ENCODE measurements around the gene PPP2R2D. TPM values are rescaled to one million over a fixed set of nuclear protein-coding genes. Genes with fewer than 3 reads are reported as not detected.
A peak's percentile ranks its signal among the peaks of the same experiment; 100 is the strongest.
"Not testable (repeated sequence)": the region's sequence is repeated elsewhere in the genome, so short reads cannot be mapped to it uniquely, and the experiment has no call there.

PPP2R2D gene
- total and polyA plus RNA-seq, 5 experiments from 2014 or later = 22.7 to 49.6 (median 38.3) TPM

- Mint-ChIP-seq H3K27me3 (no peaks in the 10 kb centered on the region), H3K27ac (peak overlapping the region in 4 of 10 donors; percentile 25 to 75 (median 42)), H3K36me3 (peaks cover 4 to 85% (median 18%) of the 10 kb centered on the region in 3 donors), H3K4me1 (peaks cover 0 to 5% (median 4%) of the 10 kb centered on the region in 4 donors), H3K4me3 (no peak overlapping the region), H3K9me3 (no peaks in the 10 kb centered on the region)
- DNase-seq (no peak), ATAC-seq (no peak)
- POLR2A ChIA-PET = no interaction called here
These were observed 41.6 kb downstream of the PPP2R2D start for GRCh38 chr10:131942455-131942854.

GRCh38 chr10:131943021-131943814 is 42.4 kb downstream of the PPP2R2D start:
- DNase-seq (peak in 2 of 10 donors; percentile 20 to 29), ATAC-seq (peak; percentile 57 to 74)
- Mint-ChIP-seq H3K4me1 (peaks cover 0 to 5% (median 4%) of the 10 kb centered on the region in 4 donors), H3K36me3 (peaks cover 6 to 86% (median 22%) of the 10 kb centered on the region in 3 donors), H3K9me3 (no peaks in the 10 kb centered on the region), H3K27ac (peak overlapping the region in 8 of 10 donors; percentile 11 to 81 (median 44)), H3K4me3 (no peak overlapping the region), H3K27me3 (no peaks in the 10 kb centered on the region)
- POLR2A ChIA-PET = interaction anchor here (1.2 kb wide), 1 partner anchor 15 kb away, joined by 3 read pairs; no protein-coding TSS in a partner anchor

- peaks cover 0 to 5% (median 4%) of the 10 kb centered on the region in 4 donors for H3K4me1 Mint-ChIP-seq
- H3K9me3 Mint-ChIP-seq = no peaks in the 10 kb centered on the region
- DNase-seq (no peak), ATAC-seq (no peak)
- no peak overlapping the region for H3K4me3 Mint-ChIP-seq
- no peaks in the 10 kb centered on the region for H3K27me3 Mint-ChIP-seq
- H3K27ac Mint-ChIP-seq = peak overlapping the region in 5 of 10 donors; percentile 51 to 73 (median 59)
- peaks cover 6 to 92% (median 23%) of the 10 kb centered on the region in 3 donors for H3K36me3 Mint-ChIP-seq
- POLR2A ChIA-PET = interaction anchor here (1.2 kb wide), 1 partner anchor 16 kb away, joined by 3 read pairs; no protein-coding TSS in a partner anchor
These were observed 43.6 kb downstream of the PPP2R2D start for GRCh38 chr10:131944412-131944811.

- Mint-ChIP-seq H3K27ac (peak overlapping the region in 5 of 10 donors; percentile 50 to 65 (median 58)), H3K27me3 (no peaks in the 10 kb centered on the region), H3K4me3 (no peak overlapping the region), H3K9me3 (no peaks in the 10 kb centered on the region), H3K4me1 (peaks cover 0 to 5% (median 4%) of the 10 kb centered on the region in 4 donors), H3K36me3 (peaks cover 6 to 90% (median 23%) of the 10 kb centered on the region in 3 donors)
- POLR2A ChIA-PET = no interaction called here
- ATAC-seq = no peak
- no peak for DNase-seq
These were observed 44.3 kb downstream of the PPP2R2D start for GRCh38 chr10:131944976-131945695.

- H3K36me3 Mint-ChIP-seq = peaks cover 6 to 88% (median 26%) of the 10 kb centered on the region in 3 donors
- DNase-seq (no peak), ATAC-seq (no peak)
- peak overlapping the region in 1 of 10 donors; percentile 57 for H3K27ac Mint-ChIP-seq
- no peak overlapping the region for H3K4me3 Mint-ChIP-seq
- no peaks in the 10 kb centered on the region for H3K27me3 Mint-ChIP-seq
- H3K9me3 Mint-ChIP-seq = no peaks in the 10 kb centered on the region
- peaks cover 0 to 9% (median 4%) of the 10 kb centered on the region in 4 donors for H3K4me1 Mint-ChIP-seq
- POLR2A ChIA-PET = no interaction called here
These were observed 45.5 kb downstream of the PPP2R2D start for GRCh38 chr10:131946321-131946751.

GRCh38 chr10:131946880-131947279 is 46.1 kb downstream of the PPP2R2D start:
- Mint-ChIP-seq H3K36me3 (peaks cover 6 to 85% (median 26%) of the 10 kb centered on the region in 3 donors), H3K9me3 (no peaks in the 10 kb centered on the region), H3K4me3 (no peak overlapping the region), H3K4me1 (peaks cover 0 to 9% (median 4%) of the 10 kb centered on the region in 4 donors), H3K27ac (peak overlapping the region in 1 of 10 donors; percentile 56), H3K27me3 (no peaks in the 10 kb centered on the region)
- POLR2A ChIA-PET = no interaction called here
- DNase-seq (no peak), ATAC-seq (no peak)

- Mint-ChIP-seq H3K27ac (peak overlapping the region in 1 of 10 donors; percentile 41), H3K4me1 (peaks cover 2 to 7% (median 3%) of the 10 kb centered on the region in 4 donors), H3K27me3 (no peaks in the 10 kb centered on the region), H3K36me3 (peaks cover 6 to 80% (median 26%) of the 10 kb centered on the region in 3 donors), H3K4me3 (no peak overlapping the region), H3K9me3 (no peaks in the 10 kb centered on the region)
- ATAC-seq (no peak), DNase-seq (no peak)
- POLR2A ChIA-PET = interaction anchor here (0.6 kb wide), 1 partner anchor 44 kb away, joined by 5 read pairs; no protein-coding TSS in a partner anchor
These were observed 47.0 kb downstream of the PPP2R2D start for GRCh38 chr10:131947631-131948347.

- POLR2A ChIA-PET = no interaction called here
- no peak for DNase-seq
These were observed 47.7 kb downstream of the PPP2R2D start for GRCh38 chr10:131948501-131948900.

GRCh38 chr10:131949041-131949862 is 48.4 kb downstream of the PPP2R2D start:
- H3K27ac Mint-ChIP-seq = peak overlapping the region in 1 of 10 donors; percentile 53
- POLR2A ChIA-PET = no interaction called here
- ATAC-seq (no peak), DNase-seq (no peak)
- H3K4me1 Mint-ChIP-seq = peaks cover 0 to 9% (median 4%) of the 10 kb centered on the region in 4 donors
- H3K27me3 Mint-ChIP-seq = no peaks in the 10 kb centered on the region
- peaks cover 6 to 78% (median 25%) of the 10 kb centered on the region in 3 donors for H3K36me3 Mint-ChIP-seq
- H3K9me3 Mint-ChIP-seq = no peaks in the 10 kb centered on the region
- no peak overlapping the region for H3K4me3 Mint-ChIP-seq

More at GRCh38 chr10:131948501-131948900, 47.7 kb downstream of the PPP2R2D start:
- peaks cover 0 to 9% (median 4%) of the 10 kb centered on the region in 4 donors for H3K4me1 Mint-ChIP-seq
- peak overlapping the region in 2 of 10 donors; percentile 21 to 53 for H3K27ac Mint-ChIP-seq
- no peak overlapping the region for H3K4me3 Mint-ChIP-seq
- H3K9me3 Mint-ChIP-seq = no peaks in the 10 kb centered on the region
- ATAC-seq = no peak
- no peaks in the 10 kb centered on the region for H3K27me3 Mint-ChIP-seq
- H3K36me3 Mint-ChIP-seq = peaks cover 6 to 77% (median 25%) of the 10 kb centered on the region in 3 donors

- POLR2A ChIA-PET, H3K27me3 Mint-ChIP-seq, ATAC-seq, H3K4me3 Mint-ChIP-seq, H3K4me1 Mint-ChIP-seq, H3K9me3 Mint-ChIP-seq, DNase-seq, H3K27ac Mint-ChIP-seq: not testable (repeated sequence)
- H3K36me3 Mint-ChIP-seq = peaks cover 6 to 78% (median 24%) of the 10 kb centered on the region in 3 donors
These were observed 49.1 kb downstream of the PPP2R2D start for GRCh38 chr10:131949908-131950307.

GRCh38 chr10:131954356-131954965 is 53.7 kb downstream of the PPP2R2D start:
- DNase-seq (no peak), ATAC-seq (no peak)
- Mint-ChIP-seq H3K4me3 (no peak overlapping the region), H3K27me3 (no peaks in the 10 kb centered on the region), H3K9me3 (no peaks in the 10 kb centered on the region), H3K36me3 (peaks cover 0 to 64% (median 22%) of the 10 kb centered on the region in 3 donors), H3K4me1 (peaks cover 0 to 9% (median 8%) of the 10 kb centered on the region in 4 donors), H3K27ac (peak overlapping the region in 1 of 10 donors; percentile 47)
- POLR2A ChIA-PET = no interaction called here
